ENCODE results near the gene MARCKS. TPM values are rescaled to one million over a fixed set of nuclear protein-coding genes. Genes with fewer than 3 reads are reported as not detected.
A peak's percentile ranks its signal among the peaks of the same experiment; 100 is the strongest.

The MARCKS gene
- total and polyA plus RNA-seq, 2 of the 13 experiments (the other 11 are each of a cell fraction or from before 2014, with no cell fraction given) = 30.5 to 39.5 TPM

DNA sequence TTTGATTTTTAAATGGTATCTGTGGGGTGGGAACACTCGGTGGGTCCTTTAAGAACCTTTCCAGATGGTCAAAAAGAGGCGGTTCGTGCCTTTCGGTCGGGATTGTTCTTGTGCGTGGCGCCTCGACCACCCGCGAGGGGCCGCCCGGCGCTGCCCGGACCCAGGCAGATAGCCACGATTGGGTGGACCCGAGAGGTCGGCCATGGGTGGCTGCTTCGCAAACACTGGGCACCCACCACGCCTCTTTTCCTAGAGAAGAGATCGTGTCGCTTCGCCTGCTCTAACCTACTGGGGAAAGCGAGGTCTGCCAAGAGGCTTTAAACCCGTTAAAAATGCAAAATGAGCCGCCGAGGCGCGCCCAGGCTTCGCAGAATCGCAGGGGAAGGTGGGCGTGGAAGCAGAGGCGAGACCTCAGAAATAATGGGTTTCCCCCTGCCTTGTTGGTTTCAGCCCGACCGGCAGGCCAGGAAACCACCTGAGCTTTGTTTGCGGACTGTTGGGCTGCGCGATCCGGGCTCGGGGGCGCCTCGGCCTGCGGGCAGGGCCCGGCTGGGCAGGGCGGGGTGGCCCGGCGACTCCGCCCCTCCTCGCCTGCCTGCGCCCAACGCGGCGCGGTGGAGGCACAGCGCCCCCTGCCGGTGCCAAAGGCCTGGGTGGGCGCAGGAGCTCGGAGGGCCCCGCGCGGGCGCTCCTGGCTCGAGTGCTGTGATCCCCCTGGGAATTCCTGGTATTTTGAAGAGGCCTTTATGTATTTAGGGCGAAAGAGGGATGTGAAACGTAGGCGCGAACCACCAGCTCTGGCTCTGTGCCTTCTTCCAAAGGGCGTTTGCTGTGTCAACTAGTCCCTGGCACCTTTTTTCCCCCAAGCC, 1.6 kb downstream of the MARCKS start (continued):
- TF ChIP-seq ZNF44 (CRISPR knock-in tag; IDR thresholded peaks at IDR 0.05) = no peak
- TF ChIP-seq SAP130 (CRISPR knock-in tag; IDR thresholded peaks at IDR 0.05; ENCODE audit: low read depth) = peak; percentile 82
- TF ChIP-seq ZNF597 (CRISPR knock-in tag; IDR thresholded peaks at IDR 0.05) = peak; percentile 45; the same call in 1 of the 2 replicates
- TF ChIP-seq ZKSCAN1 (IDR thresholded peaks at IDR 0.05; ENCODE audit: low read length) = no peak
- no peak for TF ChIP-seq HMGXB3 (CRISPR knock-in tag; IDR thresholded peaks at IDR 0.05; ENCODE audit: borderline replicate concordance)
- TF ChIP-seq ZNF207 (IDR thresholded peaks at IDR 0.05; ENCODE audit: borderline replicate concordance) = no peak
- no peak for TF ChIP-seq ZSCAN9 (CRISPR knock-in tag; IDR thresholded peaks at IDR 0.05; ENCODE audit: borderline replicate concordance)
- TF ChIP-seq ZNF256 (CRISPR knock-in tag; conservative IDR thresholded peaks at IDR 0.05) = no peak
- TF ChIP-seq, protein P1, sequence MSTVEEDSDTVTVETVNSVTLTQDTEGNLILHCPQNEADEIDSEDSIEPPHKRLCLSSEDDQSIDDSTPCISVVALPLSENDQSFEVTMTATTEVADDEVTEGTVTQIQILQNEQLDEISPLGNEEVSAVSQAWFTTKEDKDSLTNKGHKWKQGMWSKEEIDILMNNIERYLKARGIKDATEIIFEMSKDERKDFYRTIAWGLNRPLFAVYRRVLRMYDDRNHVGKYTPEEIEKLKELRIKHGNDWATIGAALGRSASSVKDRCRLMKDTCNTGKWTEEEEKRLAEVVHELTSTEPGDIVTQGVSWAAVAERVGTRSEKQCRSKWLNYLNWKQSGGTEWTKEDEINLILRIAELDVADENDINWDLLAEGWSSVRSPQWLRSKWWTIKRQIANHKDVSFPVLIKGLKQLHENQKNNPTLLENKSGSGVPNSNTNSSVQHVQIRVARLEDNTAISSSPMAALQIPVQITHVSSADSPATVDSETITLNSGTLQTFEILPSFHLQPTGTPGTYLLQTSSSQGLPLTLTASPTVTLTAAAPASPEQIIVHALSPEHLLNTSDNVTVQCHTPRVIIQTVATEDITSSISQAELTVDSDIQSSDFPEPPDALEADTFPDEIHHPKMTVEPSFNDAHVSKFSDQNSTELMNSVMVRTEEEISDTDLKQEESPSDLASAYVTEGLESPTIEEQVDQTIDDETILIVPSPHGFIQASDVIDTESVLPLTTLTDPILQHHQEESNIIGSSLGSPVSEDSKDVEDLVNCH (CRISPR knock-in tag; IDR thresholded peaks at IDR 0.05) = no peak
- no peak for TF ChIP-seq ZNF652 (CRISPR knock-in tag; IDR thresholded peaks at IDR 0.05; ENCODE audit: borderline replicate concordance, low read depth)
- TF ChIP-seq DR1 (CRISPR knock-in tag; IDR thresholded peaks at IDR 0.05) = no peak; the same call in 1 of the 2 replicates
- TF ChIP-seq FOXA3 (CRISPR knock-in tag; IDR thresholded peaks at IDR 0.05) = peak; percentile 56; the same call in 1 of the 2 replicates
- peak; percentile 73 for TF ChIP-seq CCDC6 (CRISPR knock-in tag; IDR thresholded peaks at IDR 0.05)
- TF ChIP-seq ZNF225 (CRISPR knock-in tag; IDR thresholded peaks at IDR 0.05) = 0 out of 2 replicates have a peak, but pooled peaks have one; percentile 39
- TF ChIP-seq REXO4 (CRISPR knock-in tag; IDR thresholded peaks at IDR 0.05; ENCODE audit: borderline replicate concordance) = no peak
- no peak for TF ChIP-seq HHEX (CRISPR knock-in tag; IDR thresholded peaks at IDR 0.05)
- TF ChIP-seq ZNF414 (CRISPR knock-in tag; IDR thresholded peaks at IDR 0.05) = no peak
- no peak for TF ChIP-seq SP2 (CRISPR knock-in tag; IDR thresholded peaks at IDR 0.05)
- TF ChIP-seq, protein P2, sequence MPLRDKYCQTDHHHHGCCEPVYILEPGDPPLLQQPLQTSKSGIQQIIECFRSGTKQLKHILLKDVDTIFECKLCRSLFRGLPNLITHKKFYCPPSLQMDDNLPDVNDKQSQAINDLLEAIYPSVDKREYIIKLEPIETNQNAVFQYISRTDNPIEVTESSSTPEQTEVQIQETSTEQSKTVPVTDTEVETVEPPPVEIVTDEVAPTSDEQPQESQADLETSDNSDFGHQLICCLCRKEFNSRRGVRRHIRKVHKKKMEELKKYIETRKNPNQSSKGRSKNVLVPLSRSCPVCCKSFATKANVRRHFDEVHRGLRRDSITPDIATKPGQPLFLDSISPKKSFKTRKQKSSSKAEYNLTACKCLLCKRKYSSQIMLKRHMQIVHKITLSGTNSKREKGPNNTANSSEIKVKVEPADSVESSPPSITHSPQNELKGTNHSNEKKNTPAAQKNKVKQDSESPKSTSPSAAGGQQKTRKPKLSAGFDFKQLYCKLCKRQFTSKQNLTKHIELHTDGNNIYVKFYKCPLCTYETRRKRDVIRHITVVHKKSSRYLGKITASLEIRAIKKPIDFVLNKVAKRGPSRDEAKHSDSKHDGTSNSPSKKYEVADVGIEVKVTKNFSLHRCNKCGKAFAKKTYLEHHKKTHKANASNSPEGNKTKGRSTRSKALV (CRISPR knock-in tag; IDR thresholded peaks at IDR 0.05) = no peak; the same call in 1 of the 2 replicates
